ENCODE results near the gene BPGM. TPM values are rescaled to one million over a fixed set of nuclear protein-coding genes. Genes with fewer than 3 reads are reported as not detected.

The BPGM gene
- total RNA-seq, 3 donors from 2014 or later (not counting 1 experiment from before 2014, with no cell fraction given): 30.0 to 39.1 (median 31.4) TPM

DNA sequence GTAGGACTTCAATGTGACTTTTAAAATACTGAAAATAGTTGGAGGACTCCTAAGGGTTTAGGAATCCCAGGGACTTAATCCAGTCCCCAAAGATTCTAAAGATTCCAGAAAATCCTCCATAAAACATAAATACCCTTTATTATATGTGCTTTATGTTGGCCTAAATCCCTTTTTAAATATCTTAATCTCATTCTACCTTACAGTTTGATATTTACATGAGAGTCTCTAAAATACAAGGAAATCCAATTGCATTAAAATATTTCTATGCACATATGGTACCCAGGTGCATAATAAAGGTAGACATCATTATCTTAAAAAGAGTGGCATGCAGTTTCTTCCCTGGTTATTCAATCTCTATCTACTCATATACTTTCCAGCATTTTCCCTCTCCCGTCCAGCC lies 51.8 kb downstream of the BPGM start:
- Histone ChIP-seq H3K9me3 (ENCODE audit: control insufficient read depth, insufficient read depth, low read length) (no peaks in the 10 kb centered on the region), H3K36me3 (ENCODE audit: control insufficient read depth, insufficient read depth, low read length) (no peaks in the 10 kb centered on the region), H3K27ac (ENCODE audit: low read length) (no peak overlapping the region), H3K4me3 (ENCODE audit: low read length) (no peak overlapping the region), H3K4me1 (ENCODE audit: control insufficient read depth, insufficient read depth, low read length) (no peaks in the 10 kb centered on the region), H3K27me3 (ENCODE audit: control insufficient read depth, insufficient read depth, low read length) (no peaks in the 10 kb centered on the region)
- DNase-seq (no peak), ATAC-seq (no peak)
- no peaks in the 10 kb centered on the region for H3K4me1 Mint-ChIP-seq
- WGBS (ENCODE audit: insufficient coverage): 100% methylated on average over 1 of the region's 1 CpG
- no peak overlapping the region for H3K27ac Mint-ChIP-seq
- H3K9me3 Mint-ChIP-seq: no peaks in the 10 kb centered on the region
- TF ChIP-seq, protein P1, sequence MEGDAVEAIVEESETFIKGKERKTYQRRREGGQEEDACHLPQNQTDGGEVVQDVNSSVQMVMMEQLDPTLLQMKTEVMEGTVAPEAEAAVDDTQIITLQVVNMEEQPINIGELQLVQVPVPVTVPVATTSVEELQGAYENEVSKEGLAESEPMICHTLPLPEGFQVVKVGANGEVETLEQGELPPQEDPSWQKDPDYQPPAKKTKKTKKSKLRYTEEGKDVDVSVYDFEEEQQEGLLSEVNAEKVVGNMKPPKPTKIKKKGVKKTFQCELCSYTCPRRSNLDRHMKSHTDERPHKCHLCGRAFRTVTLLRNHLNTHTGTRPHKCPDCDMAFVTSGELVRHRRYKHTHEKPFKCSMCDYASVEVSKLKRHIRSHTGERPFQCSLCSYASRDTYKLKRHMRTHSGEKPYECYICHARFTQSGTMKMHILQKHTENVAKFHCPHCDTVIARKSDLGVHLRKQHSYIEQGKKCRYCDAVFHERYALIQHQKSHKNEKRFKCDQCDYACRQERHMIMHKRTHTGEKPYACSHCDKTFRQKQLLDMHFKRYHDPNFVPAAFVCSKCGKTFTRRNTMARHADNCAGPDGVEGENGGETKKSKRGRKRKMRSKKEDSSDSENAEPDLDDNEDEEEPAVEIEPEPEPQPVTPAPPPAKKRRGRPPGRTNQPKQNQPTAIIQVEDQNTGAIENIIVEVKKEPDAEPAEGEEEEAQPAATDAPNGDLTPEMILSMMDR (IDR thresholded peaks at IDR 0.05): no peak
- peaks cover 0 to 3% of the 10 kb centered on the region in 2 donors for H3K27me3 Mint-ChIP-seq (ENCODE audit: low read depth in 2 of 2)
- H3K36me3 Mint-ChIP-seq: no peaks in the 10 kb centered on the region
- no peak overlapping the region for H3K4me3 Mint-ChIP-seq
- intact Hi-C loops (cut with micrococcal nuclease): no loop called here

DNA sequence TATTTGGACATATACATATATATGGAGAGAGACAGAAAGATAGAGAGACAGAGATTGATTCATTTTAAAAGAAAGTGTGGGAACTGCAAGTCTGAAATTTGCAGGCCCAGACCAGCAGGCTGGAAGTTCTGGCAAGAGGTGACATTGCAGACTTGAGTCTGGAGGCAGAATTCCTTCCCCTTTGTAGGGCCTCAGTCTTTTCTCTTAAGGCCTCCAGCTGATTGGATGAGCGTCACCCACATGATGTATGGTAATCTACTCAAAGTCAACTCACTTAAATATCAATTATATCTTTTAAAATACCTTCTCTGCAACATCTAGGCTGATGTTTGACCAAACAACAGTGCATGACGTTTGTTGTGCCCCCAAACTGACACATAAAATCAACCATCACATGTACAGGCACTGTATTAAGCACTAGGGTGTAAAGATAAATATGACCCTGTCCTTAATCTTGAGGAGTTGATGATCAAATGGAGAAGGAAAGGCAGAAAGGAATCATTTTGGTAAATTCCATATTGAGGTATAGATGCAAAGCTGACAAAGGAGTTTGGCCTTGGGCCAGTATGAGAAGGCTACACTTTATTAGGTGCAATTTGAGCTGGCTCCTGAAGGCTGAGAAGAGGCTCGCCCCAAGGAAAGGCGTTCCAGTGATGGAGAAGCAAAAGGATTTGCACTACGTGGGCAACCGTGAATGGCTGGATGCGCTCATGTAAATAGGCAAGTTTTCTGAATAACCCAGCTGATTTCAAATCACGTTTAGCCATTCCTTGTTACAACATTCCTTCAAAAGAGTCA lies 52.6 kb downstream of the BPGM start:
- WGBS (ENCODE audit: insufficient coverage): 89% methylated on average over 7 of the region's 8 CpGs
- no peak for ATAC-seq
- no peak overlapping the region for H3K27ac ChIP-seq (ENCODE audit: low read length)
- TF ChIP-seq, protein P1 (IDR thresholded peaks at IDR 0.05): no peak
- no peaks in the 10 kb centered on the region for H3K27me3 ChIP-seq (ENCODE audit: control insufficient read depth, insufficient read depth, low read length)
- peaks cover 0 to 3% of the 10 kb centered on the region in 2 donors for H3K27me3 Mint-ChIP-seq (ENCODE audit: low read depth in 2 of 2)
- no peaks in the 10 kb centered on the region for H3K36me3 Mint-ChIP-seq
- no peaks in the 10 kb centered on the region for H3K36me3 ChIP-seq (ENCODE audit: control insufficient read depth, insufficient read depth, low read length)
- no peak for DNase-seq
- no peaks in the 10 kb centered on the region for H3K9me3 Mint-ChIP-seq
- H3K27ac Mint-ChIP-seq: no peak overlapping the region
- H3K9me3 ChIP-seq (ENCODE audit: control insufficient read depth, insufficient read depth, low read length): no peaks in the 10 kb centered on the region
- no peak overlapping the region for H3K4me3 ChIP-seq (ENCODE audit: low read length)
- intact Hi-C loops (cut with micrococcal nuclease): no loop called here
- H3K4me1 ChIP-seq (ENCODE audit: control insufficient read depth, insufficient read depth, low read length): no peaks in the 10 kb centered on the region
- H3K4me1 Mint-ChIP-seq: no peaks in the 10 kb centered on the region
- no peak overlapping the region for H3K4me3 Mint-ChIP-seq

DNA sequence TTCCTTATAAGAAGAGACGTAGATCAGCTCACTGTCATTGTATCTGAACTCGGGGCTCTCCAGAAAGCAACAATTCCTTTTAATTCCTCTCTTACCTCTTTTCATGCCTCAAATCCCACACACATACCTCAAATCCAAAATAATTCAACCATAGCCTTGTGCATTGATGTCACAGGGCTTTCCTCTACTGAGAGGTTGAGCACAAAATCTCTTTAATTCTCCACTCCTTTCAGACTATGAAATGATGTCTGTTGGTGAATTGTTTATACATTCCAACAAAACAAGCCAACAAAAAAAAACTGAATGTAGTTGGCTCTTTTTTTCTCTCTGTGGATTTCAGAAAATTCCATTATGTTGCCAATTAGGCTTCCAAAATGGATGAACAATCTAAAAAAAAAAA lies 53.2 kb downstream of the BPGM start:
- no peaks in the 10 kb centered on the region for H3K9me3 ChIP-seq (ENCODE audit: control insufficient read depth, insufficient read depth, low read length)
- no peaks in the 10 kb centered on the region for H3K36me3 ChIP-seq (ENCODE audit: control insufficient read depth, insufficient read depth, low read length)
- H3K27me3 ChIP-seq (ENCODE audit: control insufficient read depth, insufficient read depth, low read length): no peaks in the 10 kb centered on the region
- H3K27ac ChIP-seq (ENCODE audit: low read length): no peak overlapping the region
- H3K4me1 Mint-ChIP-seq: no peaks in the 10 kb centered on the region
- ATAC-seq: no peak
- no peaks in the 10 kb centered on the region for H3K36me3 Mint-ChIP-seq
- 96% methylated on average over 2 of the region's 2 CpGs for WGBS (ENCODE audit: insufficient coverage)
- no peak overlapping the region for H3K27ac Mint-ChIP-seq
- peaks cover 3 to 4% of the 10 kb centered on the region in 2 donors for H3K27me3 Mint-ChIP-seq (ENCODE audit: low read depth in 2 of 2)
- no peaks in the 10 kb centered on the region for H3K9me3 Mint-ChIP-seq
- H3K4me3 ChIP-seq (ENCODE audit: low read length): no peak overlapping the region
- intact Hi-C loops (cut with micrococcal nuclease): no loop called here
- TF ChIP-seq, protein P1 (IDR thresholded peaks at IDR 0.05): no peak
- no peak overlapping the region for H3K4me3 Mint-ChIP-seq
- DNase-seq: no peak
- H3K4me1 ChIP-seq (ENCODE audit: control insufficient read depth, insufficient read depth, low read length): no peaks in the 10 kb centered on the region

Data from natural killer cell (primary cell).